Right forelimb (tissue), 1 donor: ENCODE results near the gene TRIM37.

ENCODE experiments used
- DNase-seq: peaks from one replicate; pipeline ENCODE4 v3.0.0-alpha.2; 2018

TRIM37 gene

DNA sequence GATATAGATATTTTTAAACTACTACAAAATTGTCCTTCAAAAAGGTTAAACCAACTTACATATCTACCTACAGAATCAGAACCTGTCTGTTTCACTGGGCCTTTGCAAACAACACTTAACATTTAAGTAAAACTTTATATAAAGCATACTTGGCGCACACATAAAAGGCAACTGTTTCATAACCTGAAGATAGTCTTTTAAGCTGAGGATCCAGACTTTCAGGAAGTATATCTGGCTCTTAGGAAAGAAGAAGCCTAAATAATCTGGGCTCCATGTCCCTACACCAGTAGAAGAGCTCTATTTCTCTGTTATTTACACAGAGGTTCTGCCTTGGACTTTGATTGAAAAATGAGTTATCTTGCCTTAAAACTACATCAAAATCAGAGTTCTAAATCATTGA, 75.9 kb downstream of the TRIM37 start:
- DNase-seq = no peak

GRCh38 chr17:59028328-59028727, 78.4 kb downstream of the TRIM37 start:
- peak; percentile 43 for DNase-seq

DNA sequence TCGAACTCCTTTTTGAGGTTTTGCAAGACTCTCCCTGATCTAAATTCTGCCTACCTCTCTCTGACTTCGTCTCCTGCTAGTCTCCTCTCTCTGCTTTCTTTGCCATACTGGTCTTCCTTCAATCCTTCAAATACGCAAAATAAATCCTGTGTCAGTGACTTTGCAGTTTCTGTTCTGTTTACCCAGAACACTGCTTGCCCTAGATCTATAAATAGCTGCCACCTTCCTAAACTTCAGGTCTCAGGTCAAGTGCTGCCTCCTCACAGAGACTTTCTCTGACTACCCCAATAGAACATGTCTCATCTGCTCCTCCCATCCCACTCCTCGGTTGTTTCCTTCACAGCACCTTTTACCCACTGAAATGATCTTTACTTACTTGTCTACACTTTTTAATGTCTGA, 78.9 kb downstream of the TRIM37 start:
- no peak for DNase-seq

- DNase-seq = no peak
Observed at GRCh38 chr17:59026176-59026939, 80.3 kb downstream of the TRIM37 start.

- no peak for DNase-seq
Observed at GRCh38 chr17:59024916-59025315, 81.8 kb downstream of the TRIM37 start.

GRCh38 chr17:59018019-59018418, 88.7 kb downstream of the TRIM37 start:
- DNase-seq = no peak

DNA sequence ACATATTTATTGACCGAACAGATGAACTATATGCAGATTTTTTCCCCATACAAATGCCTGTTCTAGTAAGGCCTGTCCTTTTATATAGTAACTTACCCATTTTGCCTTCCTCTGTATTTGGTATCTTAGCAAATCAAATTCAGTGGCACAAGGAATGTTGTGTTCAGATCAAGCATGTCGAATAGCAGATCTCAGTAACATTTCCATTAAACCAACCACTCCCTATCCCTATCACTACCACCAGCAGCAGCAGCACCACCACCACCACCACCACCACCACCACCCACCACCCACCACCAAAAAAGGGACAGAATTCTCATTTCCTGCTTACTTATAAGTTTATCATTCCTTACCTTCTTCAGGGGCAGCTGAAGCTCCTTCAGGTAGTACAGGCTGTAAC, 94.7 kb downstream of the TRIM37 start:
- DNase-seq = no peak

GRCh38 chr17:59010026-59010425, 96.7 kb downstream of the TRIM37 start:
- no peak for DNase-seq

DNA sequence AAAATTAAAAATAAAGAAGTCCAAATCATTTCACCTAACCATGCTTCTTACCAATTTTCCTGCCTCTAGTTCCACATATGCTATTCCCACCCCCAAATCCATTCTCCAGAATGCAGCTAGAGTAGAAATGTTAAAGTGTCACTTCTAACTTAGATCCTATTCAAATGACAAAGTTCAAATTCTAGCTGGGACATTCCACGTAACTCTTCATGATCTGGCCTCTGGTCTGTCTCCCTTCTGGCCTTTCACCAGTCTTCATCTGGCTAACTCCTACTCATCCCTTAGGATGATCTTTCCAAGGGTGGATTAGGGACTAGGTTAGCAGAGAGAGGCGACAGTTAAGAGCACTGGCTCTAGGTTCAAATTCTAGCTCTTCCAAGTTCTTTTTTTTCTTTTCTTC, 97.9 kb downstream of the TRIM37 start:
- DNase-seq = no peak

GRCh38 chr17:59007995-59008394, 98.7 kb downstream of the TRIM37 start:
- no peak for DNase-seq

DNA sequence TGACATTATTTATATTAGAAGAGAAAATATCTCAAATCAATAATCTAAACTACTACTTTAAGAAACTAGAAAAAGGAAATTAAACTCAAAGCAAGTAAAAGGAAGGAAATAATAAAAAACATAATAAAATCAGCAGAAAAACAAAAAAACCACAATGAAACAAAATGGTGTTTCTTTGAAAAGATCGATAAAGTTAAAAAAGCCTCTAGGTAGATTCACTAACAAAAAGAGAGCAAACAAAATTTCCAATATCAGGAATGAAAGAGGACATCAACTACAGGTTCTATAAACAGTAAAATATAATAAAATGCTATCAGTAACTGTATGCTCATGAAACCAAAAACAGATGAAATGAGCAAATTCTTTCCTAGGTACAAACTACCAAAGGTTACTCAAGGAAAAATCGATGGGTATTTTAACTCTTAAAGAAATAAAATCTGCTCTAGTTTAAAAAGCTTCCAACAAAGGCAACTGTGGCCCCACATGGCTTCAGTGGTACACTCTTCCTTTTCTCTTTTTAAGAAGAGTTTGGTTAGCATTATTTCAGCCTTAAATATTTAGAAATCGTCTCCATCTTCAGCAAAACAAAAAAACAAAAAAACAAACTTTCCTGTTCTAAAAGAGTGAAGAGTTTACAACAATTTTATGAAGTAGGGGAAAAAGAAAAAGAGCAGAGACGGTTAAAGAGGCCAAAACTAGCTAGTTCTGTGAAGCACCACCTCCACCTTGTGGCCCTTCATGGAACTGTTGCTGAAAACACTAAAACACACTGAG, 102.2 kb downstream of the TRIM37 start:
- peak; percentile 75 for DNase-seq

- DNase-seq = no peak
Observed at GRCh38 chr17:59003860-59004259, 102.8 kb downstream of the TRIM37 start.

GRCh38 chr17:59002848-59003247, 103.8 kb downstream of the TRIM37 start:
- no peak for DNase-seq

DNA sequence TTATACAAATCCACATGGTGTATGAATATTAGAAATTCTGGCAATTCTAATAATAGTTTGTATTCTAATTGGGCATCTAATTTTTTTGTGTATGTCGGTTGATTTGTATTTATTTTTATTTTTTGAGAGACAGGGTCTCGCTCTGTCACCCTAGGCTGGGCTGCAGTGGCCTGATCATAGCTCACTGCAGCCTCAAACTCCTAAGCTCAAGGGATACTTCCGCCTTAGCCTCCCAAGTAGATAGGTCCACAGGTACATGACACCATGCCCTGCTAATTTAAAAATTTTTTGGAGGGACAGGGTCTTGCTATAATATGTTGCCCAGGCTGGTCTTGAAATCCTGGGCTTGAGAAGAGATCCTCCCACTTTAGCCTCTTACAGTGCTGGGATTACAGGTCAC, 104.6 kb downstream of the TRIM37 start:
- no peak for DNase-seq

DNA sequence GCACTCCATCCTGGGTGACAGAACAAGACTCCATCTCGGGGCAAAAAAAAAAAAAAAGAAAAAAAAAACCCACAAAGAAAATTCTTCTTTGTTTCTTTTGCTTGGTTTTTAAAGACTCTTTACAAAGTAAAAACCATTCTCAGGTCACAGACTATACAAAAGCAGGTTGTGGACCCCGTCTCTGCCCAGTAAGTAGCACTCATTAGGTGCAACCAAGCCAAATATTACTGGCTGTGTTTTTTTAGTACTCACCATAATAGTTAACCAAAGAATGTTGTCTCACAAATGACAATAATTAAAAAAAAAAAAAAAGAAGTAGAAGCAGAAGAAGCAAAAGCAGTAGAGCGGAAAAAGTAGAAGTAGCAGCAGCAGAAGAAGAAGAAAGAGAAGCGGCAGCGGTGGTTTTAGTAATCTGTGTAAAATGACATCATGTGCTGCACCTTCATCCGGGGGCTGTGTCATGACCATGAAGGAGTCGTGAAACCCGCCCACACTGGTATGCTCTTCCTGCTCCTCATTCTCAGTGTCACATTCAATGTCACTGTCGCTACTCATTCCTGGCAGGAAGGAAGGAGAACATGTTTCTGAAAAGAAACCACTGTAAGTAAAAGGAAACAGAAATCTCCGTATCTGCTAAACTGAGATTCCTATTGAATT, 105.4 kb downstream of the TRIM37 start:
- no peak for DNase-seq

DNA sequence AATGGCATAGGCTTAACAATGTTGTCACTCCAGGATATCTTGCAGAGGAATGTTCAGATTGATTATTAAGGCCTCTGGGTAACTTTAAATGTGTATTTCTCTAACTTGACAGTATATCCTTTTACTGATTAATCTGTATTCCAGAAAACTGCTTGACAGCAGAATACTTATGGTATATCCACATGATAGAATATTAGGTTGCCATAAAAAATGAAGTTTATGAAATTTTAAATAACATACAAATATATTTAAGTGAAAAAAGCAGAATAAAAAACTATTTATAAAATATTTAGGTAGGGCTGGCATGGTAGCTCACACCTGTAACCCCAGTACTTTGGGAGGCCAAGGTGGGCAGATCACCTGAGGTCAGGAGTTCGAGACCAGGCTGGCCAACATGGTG, 106.7 kb downstream of the TRIM37 start:
- DNase-seq = no peak

DNA sequence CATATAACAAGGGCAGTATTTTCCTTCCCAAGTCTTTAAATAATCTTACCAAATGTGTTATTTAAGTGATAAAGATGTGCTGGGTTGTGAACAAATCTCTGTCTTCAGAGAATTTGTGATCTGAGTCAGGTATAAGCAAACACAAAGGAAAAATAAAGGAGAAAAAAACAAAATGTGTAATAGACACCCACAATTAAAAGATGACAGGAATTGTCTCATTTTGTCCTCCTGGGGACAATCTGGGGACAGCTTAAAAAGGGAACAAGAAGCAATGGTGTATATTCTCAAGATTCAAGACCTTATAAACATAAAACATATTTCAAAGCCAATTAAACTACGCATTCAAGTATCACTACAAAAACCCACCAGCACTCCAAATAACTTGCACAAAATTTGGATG, 107.2 kb downstream of the TRIM37 start:
- DNase-seq = no peak

DNA sequence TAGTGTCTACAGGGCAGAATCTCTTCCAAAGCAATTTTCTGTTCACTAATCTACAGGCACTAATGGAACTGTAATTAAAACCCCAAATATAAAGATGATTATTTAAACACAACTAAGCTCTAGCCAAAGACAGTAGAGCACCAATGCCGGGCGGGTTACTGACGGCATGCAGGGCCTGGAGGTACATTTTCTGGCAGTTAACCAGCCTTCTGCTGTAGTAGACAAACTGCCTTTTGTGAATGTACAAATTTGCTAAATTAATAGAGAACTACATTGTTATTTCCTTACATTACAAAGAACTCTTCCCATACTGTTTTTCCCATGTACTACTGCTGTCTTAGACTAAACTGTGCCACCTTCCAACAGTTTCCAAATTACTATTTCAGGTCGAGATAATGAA, 107.8 kb downstream of the TRIM37 start:
- DNase-seq = no peak

GRCh38 chr17:58997756-58998553, 108.7 kb downstream of the TRIM37 start:
- no peak for DNase-seq

- DNase-seq = no peak
Observed at GRCh38 chr17:58996968-58997367, 109.7 kb downstream of the TRIM37 start.

GRCh38 chr17:58995247-58995940, 111.3 kb downstream of the TRIM37 start:
- no peak for DNase-seq

GRCh38 chr17:58993311-58993710, 113.4 kb downstream of the TRIM37 start:
- DNase-seq = no peak
